Lower leg skin (tissue), 4 donors: ENCODE measurements around the gene ZNF419. TPM values are rescaled to one million over a fixed set of nuclear protein-coding genes. Genes with fewer than 3 reads are reported as not detected.
"Not testable (repeated sequence)": the region's sequence is repeated elsewhere in the genome, so short reads cannot be mapped to it uniquely, and the experiment has no call there.

Experiments used
- DNase-seq, 2 donors: peaks; one replicate each; pipeline ENCODE4 v3.0.0-alpha.2; 2019; ENCODE audit warnings: low spot score in 2 of 2
- H3K4me3 ChIP-seq: fragments of 200-600 bp; sonication (generic); 2 replicates; pipeline ENCODE4 v1.5.1; 2017; ENCODE audit warnings: mild to moderate bottlenecking, low read depth; ENCODE audit not compliant: poor library complexity, severe bottlenecking
- CTCF ChIP-seq, 3 donors: fragments of 450-650 bp; IDR thresholded peaks; one replicate each; pipeline ENCODE4 v1.5.1; 2016; ENCODE audit warnings: antibody characterized with exemption in 3 of 3, mild to moderate bottlenecking in 3 of 3, moderate library complexity in 2 of 3
- POLR2A ChIP-seq, 2 donors: fragments of 450-650 bp; IDR thresholded peaks; one replicate each; pipeline ENCODE4 v1.6.1; 2016 to 2017; ENCODE audit warnings: antibody characterized with exemption in 2 of 2, mild to moderate bottlenecking in 1 of 2, moderate library complexity in 1 of 2
- WGBS, 2 donors: methylation state at CpG; one replicate each; pipeline ENCODE4 v1.1.5; 2018; 5-methylcytosine and 5-hydroxymethylcytosine counted together
- intact Hi-C: fragments of 100-400 bp; cut with DNase I; formaldehyde crosslinking; loops from one replicate; pipeline ENCODE4 v1.15.0; 2023; ENCODE audit warnings: low total_unique reads
- total RNA-seq, 4 donors: library from RNA; depleted of rRNA; stranded (reverse); fragments of >200 nt; gene quantifications; one replicate each; pipeline ENCODE4 v1.1.0, GENCODE V29; 2016

ZNF419 gene
- total RNA-seq, 4 donors from 2014 or later: 7.8 to 26.6 (median 13.4) TPM

DNA sequence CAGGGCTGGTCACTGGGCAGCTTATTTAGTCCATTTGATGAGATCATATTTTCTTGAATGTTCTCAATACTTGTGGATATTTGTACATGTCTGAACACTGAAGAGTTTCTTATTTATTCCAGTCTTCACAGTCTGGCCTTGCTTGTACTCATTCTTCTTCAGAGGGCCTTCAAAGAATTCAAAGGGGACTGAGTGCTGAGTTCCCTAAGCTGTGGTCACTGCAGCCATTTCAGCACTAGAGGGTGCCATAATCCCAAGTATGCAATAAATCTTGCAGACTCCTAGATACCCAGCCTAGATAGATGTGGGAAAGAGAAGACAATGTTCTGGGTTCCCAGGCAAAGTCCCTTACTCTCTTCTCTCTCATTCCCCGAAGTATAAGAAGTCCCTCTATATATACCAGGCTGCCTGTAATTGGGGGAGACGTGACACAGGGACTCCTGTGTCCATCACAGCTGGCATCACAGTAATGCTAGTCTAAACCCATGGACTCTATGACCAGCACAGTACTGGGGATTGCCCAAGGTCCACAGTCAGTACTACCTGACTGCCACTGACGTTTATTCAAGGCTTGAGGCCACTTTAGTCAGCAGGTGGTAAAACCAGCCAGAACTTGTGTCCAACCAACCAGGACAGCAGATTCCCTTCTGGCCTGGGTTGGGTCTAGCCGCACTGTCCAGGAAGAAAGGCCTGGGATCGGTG, 21.7 kb upstream of the ZNF419 start:
- no peak overlapping the region for H3K4me3 ChIP-seq
- no peak for DNase-seq
- intact Hi-C loops: no loop called here
- 79 to 93% methylated on average over 5 of the region's 5 CpGs for WGBS, 2 donors
- TF ChIP-seq POLR2A (IDR thresholded peaks at IDR 0.05): no peak
- TF ChIP-seq CTCF (IDR thresholded peaks at IDR 0.05): no peak

DNA sequence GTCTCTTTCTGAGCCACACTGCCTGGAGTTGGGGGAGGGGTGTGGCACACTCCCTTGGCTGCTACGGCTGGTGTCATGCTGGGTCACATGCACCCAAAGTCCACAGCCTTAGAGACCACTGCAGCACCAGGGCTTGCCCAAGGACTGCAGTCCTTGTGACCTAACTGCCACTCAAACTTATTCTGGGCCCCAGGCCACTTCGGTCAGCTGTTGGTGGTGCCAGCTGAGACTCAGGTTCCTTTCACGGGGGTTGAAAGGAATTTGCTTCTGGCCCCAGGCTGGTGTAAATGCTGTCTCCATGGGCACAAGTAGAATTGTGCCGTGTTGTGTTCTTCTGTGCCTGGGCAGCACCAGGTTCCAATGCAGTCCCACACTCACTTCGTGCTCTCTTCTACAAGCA, 21.1 kb upstream of the ZNF419 start:
- intact Hi-C loops: no loop called here
- DNase-seq: no peak
- no peak for TF ChIP-seq CTCF (IDR thresholded peaks at IDR 0.05)
- no peak for TF ChIP-seq POLR2A (IDR thresholded peaks at IDR 0.05)
- WGBS, 2 donors: 93 to 94% methylated on average over 5 of the region's 5 CpGs
- H3K4me3 ChIP-seq: no peak overlapping the region

GRCh38 chr19:57473646-57474045, 13.9 kb upstream of the ZNF419 start:
- TF ChIP-seq POLR2A (IDR thresholded peaks at IDR 0.05): no peak
- TF ChIP-seq CTCF (IDR thresholded peaks at IDR 0.05): no peak
- WGBS, 2 donors: 97 to 99% methylated on average over 4 of the region's 4 CpGs
- H3K4me3 ChIP-seq: no peak overlapping the region
- intact Hi-C loops: no loop called here
- DNase-seq: no peak

DNA sequence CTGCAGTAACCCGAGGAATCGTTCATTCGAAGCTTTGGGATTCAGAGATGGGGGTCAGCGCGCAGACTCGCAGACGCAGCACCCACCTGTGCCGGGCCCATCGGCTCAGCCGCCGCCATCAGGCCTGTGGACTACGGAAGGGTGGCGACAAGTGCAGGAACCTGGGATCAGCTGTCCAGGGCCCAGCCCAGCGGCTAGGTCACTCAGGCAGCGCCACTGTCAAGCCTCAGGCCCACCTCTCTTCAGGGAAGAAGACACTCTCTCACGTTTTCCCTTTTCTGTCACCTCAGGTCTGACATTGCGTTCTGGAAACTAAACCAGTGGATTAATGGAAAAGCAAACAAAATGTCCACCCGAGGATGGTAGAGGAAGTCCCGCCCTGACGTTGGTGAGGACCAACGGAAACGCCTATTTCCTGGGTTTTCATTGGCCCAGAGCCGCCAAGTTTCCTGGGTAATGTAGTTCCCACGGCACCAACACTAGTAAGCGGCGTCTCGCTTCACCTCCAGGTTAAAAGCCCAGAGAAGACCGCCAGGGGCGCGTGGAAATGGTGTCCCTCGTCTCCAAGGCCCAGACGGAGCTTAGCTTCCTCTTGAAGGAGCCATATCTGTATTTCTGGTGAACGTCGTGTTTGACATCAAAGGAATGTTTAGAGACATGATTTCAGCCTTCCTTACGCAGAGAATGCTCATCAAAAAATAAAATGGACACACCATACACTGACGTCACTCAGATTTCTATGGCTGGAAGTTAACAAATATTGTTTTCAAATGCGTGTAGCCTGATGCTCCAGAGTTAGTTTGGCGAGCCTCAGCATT, 10.2 kb upstream of the ZNF419 start, which contains the start of gene ZNF772:
Gene ZNF772, minus strand, starts transcription at position 376 of the 818 bp plus-strand sequence. Its CDS starts 257 bp downstream, at position 119.
- H3K4me3 ChIP-seq: peak within 1 kb of the TSS; percentile 38
- 6 to 7% methylated on average over 38 of the region's 38 CpGs for WGBS, 2 donors
- TF ChIP-seq CTCF (IDR thresholded peaks at IDR 0.05) (no peak), POLR2A (IDR thresholded peaks at IDR 0.05) (no peak)
- intact Hi-C loops: no loop called here
- peak; percentile 94 to 97 for DNase-seq

GRCh38 chr19:57488299-57488644, 722 bp downstream of the ZNF419 start:
- intact Hi-C loops, DNase-seq, H3K4me3 ChIP-seq: not testable (repeated sequence)
- WGBS, 2 donors: 0% methylated on average over 1 of the region's 1 CpG

- intact Hi-C loops, DNase-seq, H3K4me3 ChIP-seq: not testable (repeated sequence)
Observed at GRCh38 chr19:57499332-57499679, 11.8 kb downstream of the ZNF419 start.
